RWPE1 (cell line): ENCODE data around the gene PRSS48.
"Not testable (repeated sequence)": the region's sequence is repeated elsewhere in the genome, so short reads cannot be mapped to it uniquely, and the experiment has no call there.

ENCODE experiments used
- CTCF ChIA-PET: fragments of 350-600 bp; sonication (Branson Sonifier 250); formaldehyde crosslinking; extraction: SDS; loops from one replicate; lab custom pipeline; 2021; lab: Yijun Ruan, JAX
- POLR2A ChIA-PET: fragments of 400-600 bp; formaldehyde crosslinking; extraction: SDS; loops from one replicate; lab custom pipeline; 2020; ENCODE audit warnings: antibody characterized with exemption; ENCODE audit not compliant: low non-redundant PET; lab: Yijun Ruan, JAX
- DNase-seq: peaks from one replicate; pipeline ENCODE4 v3.0.0; 2012; ENCODE audit warnings: low spot score
- H3K27ac ChIP-seq: fragments of 450-650 bp; 2 replicates; pipeline ENCODE4 v1.5.1; 2017
- TF ChIP-seq, protein P1 (sequence below): fragments of 450-650 bp; conservative IDR thresholded peaks from 2 replicates; pipeline ENCODE4 v1.5.1; 2017; ENCODE audit warnings: low read depth, mild to moderate bottlenecking

Gene PRSS48

DNA sequence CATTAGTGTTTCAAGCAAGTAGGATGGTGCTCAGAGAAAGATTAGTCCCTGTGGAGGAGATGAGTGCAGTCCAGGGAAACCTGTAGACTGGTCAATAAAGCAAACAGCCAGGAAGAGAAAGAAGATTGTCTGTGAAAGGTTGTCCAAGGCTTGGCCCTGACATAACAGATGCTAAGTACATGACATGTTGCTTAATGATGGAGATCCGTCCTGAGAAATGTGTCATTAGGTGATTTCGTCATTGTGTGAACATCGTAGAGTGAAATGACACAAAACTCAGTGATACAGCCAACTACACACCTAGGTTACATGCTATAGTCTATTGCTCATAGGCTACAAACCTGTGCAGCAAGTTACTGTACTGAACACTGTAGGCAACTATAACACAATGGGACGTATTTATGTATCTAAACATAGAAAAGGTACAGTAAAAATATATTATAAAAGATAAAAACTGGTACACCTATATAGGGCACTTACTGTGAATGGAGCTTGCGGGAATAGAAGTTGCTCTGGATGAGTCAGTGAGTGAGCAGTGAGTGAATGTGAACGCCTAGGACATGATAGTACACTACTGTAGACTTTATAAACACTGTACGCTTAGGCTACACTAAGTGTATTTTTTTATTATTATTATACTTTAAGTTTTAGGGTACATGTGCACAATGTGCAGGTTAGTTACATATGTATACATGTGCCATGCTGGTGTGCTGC is 9.0 kb upstream of the PRSS48 start:
- ChIA-PET POLR2A (no interaction called here), CTCF (interaction anchor here (0.7 to 1.5 kb wide), 2 partner anchors 8 to 76 kb away, joined by 3 to 4 read pairs; no protein-coding TSS in a partner anchor)
- DNase-seq, result no peak
- TF ChIP-seq, protein P1, sequence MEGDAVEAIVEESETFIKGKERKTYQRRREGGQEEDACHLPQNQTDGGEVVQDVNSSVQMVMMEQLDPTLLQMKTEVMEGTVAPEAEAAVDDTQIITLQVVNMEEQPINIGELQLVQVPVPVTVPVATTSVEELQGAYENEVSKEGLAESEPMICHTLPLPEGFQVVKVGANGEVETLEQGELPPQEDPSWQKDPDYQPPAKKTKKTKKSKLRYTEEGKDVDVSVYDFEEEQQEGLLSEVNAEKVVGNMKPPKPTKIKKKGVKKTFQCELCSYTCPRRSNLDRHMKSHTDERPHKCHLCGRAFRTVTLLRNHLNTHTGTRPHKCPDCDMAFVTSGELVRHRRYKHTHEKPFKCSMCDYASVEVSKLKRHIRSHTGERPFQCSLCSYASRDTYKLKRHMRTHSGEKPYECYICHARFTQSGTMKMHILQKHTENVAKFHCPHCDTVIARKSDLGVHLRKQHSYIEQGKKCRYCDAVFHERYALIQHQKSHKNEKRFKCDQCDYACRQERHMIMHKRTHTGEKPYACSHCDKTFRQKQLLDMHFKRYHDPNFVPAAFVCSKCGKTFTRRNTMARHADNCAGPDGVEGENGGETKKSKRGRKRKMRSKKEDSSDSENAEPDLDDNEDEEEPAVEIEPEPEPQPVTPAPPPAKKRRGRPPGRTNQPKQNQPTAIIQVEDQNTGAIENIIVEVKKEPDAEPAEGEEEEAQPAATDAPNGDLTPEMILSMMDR, result no peak
- H3K27ac ChIP-seq, result no peak overlapping the region

DNA sequence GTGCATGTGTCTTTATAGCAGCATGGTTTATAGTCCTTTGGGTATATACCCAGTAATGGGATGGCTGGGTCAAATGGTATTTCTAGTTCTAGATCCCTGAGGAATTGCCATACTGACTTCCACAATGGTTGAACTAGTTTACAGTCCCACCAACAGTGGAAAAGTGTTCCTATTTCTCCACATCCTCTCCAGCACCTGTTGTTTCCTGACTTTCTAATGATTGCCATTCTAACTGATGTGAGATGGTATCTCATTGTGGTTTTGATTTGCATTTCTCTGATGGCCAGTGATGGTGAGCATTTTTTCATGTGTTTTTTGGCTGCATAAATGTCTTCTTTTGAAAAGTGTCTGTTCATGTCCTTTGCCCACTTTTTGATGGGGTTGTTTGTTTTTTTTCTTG is 8.1 kb upstream of the PRSS48 start:
- POLR2A ChIA-PET, H3K27ac ChIP-seq, CTCF ChIA-PET: not testable (repeated sequence)

DNA sequence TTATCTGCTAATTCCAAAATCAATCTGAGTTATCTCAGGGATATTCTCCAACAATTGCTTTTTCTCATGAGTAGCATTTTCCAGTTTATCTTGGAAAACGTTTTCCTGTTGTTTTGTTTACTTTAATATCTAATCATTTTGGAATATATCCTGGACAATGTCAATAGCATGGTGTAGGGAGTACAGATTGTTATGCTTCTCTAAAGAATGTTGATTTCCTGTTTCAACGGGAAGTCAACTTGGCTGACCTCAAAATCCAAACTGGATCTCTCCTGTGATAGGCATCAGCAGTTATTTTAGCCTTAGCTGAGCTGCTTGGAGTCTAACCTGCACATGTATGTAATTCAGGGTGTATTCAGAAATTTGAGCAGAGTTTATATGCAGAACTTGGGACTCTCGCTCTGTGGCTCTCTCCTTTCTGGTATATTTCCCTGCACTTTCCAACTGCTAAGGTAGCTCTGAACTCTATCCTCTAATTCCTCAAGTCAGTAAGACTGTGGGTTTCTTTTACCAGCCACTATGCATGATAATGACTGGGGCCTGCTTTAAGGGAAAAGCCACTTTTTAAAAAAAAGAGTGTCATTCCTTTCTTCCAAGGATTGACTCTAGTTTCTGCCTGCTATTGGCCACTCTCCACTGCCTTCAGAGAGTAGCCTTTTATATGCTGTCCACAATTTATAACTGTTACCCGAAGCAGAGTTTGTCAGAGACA is 7.7 kb downstream of the PRSS48 start:
- TF ChIP-seq, protein P1, result no peak
- H3K27ac ChIP-seq, result no peak overlapping the region
- DNase-seq, result no peak
- CTCF ChIA-PET, result no interaction called here
- POLR2A ChIA-PET, result no interaction called here

More for the DNA sequence above, 8.1 kb upstream of the PRSS48 start:
- not testable (repeated sequence) for DNase-seq

DNA sequence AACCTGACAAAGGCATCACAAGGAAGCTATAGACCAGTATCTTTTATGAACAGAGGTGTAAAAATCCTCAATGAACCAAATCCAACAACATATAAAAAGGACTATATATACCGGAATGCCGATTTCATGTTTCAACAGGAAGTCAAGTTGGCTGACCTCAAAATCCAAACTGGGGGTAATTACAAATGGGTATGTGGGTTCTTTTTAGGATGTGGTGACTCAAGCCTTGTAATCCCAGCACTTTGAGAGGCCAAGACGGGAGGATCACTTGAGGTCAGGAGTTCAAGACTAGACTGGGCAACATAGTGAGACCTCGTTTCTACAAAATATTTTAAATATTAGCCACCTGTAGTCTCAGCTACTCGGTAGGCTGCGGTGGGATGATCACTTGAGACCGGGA is 10.4 kb downstream of the PRSS48 start:
- no peak overlapping the region for H3K27ac ChIP-seq
- ChIA-PET POLR2A (no interaction called here), CTCF (no interaction called here)
- TF ChIP-seq, protein P1, result no peak
- DNase-seq, result no peak

DNA sequence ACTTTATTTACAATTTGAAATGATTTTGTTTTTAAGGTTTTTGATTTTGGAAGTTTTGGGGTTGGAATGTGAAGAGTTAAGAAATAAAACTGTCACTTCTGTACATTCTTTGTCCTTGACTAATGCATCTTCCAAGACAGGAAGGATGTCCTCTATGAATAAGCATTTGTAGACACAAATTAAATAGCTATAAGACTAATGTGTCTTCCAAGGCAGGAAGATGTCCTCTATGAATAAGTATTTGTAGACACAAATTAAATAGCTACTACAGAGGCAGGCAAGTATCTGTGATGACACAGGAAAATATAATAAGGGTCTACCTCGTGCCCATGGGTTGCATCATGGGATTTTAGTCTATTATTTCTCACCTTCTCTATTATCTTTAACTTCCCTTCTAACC is 14.5 kb downstream of the PRSS48 start:
- CTCF ChIA-PET, result no interaction called here
- TF ChIP-seq, protein P1, result no peak
- no peak overlapping the region for H3K27ac ChIP-seq
- DNase-seq, result no peak
- POLR2A ChIA-PET, result no interaction called here

DNA sequence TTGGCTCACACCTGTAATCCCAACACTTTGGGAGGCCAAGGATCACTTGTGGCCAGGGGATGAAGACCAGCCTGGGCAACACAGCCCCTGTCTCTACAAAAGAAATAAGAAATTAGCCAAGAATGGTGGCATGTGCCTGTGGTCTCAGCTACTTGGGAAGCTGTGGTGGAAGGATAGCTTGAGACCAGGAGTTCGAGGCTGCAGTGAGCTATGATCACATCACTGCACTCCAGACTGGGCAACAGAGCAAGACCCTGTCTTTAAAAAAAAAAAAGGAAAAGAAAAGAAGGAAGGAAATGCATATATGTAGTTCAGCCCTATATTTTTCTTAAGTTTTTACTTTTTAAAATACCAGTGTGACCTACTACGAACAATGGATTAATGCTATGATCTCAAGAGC is 15.1 kb downstream of the PRSS48 start:
- H3K27ac ChIP-seq, result no peak overlapping the region
- ChIA-PET CTCF (no interaction called here), POLR2A (no interaction called here)
- DNase-seq, result no peak
- TF ChIP-seq, protein P1, result no peak
